SK-N-SH treated with all-trans-retinoic acid at 6 μM for 48 hours (cell line): Measurements from ENCODE around the gene INSR.

ENCODE experiments used
- ATAC-seq: fragments of 200-7000 bp; cut with Tn5 transposase; 3 replicates; pipeline ENCODE4 v1.9.1; 2020; ENCODE audit warnings: mild to moderate bottlenecking, moderate library complexity
- BACH2 ChIP-seq: fragments of 250-450 bp; sonication (Bioruptor Pico); IDR thresholded peaks from 2 replicates; pipeline ENCODE4 v1.9.0; 2021; ENCODE audit warnings: mild to moderate bottlenecking, borderline replicate concordance
- CREB5 ChIP-seq: fragments of 250-450 bp; sonication (Bioruptor Pico); IDR thresholded peaks from 2 replicates; pipeline ENCODE4 v1.5.1; 2020; ENCODE audit warnings: low read depth, mild to moderate bottlenecking, moderate library complexity
- CSDC2 ChIP-seq: fragments of 250-450 bp; sonication (Bioruptor Pico); IDR thresholded peaks from 2 replicates; pipeline ENCODE4 v1.5.0; 2020; ENCODE audit warnings: mild to moderate bottlenecking, moderate library complexity
- ESRRG ChIP-seq: fragments of 250-450 bp; sonication (Bioruptor Pico); IDR thresholded peaks from 2 replicates; pipeline ENCODE4 v1.6.1; 2021; ENCODE audit warnings: mild to moderate bottlenecking
- GLIS3 ChIP-seq: fragments of 250-450 bp; sonication (Bioruptor Pico); IDR thresholded peaks from 2 replicates; pipeline ENCODE4 v1.5.0; 2020; ENCODE audit warnings: mild to moderate bottlenecking, moderate library complexity
- ISL1 ChIP-seq: fragments of 250-450 bp; sonication (Bioruptor Pico); IDR thresholded peaks from 2 replicates; pipeline ENCODE4 v2.1.2; 2022; ENCODE audit warnings: mild to moderate bottlenecking, moderate library complexity
- OSR1 ChIP-seq: fragments of 250-450 bp; sonication (Bioruptor Pico); IDR thresholded peaks from 2 replicates; pipeline ENCODE4 v1.8.0; 2022; ENCODE audit warnings: moderate library complexity, mild to moderate bottlenecking, inconsistent platforms
- POU6F1 ChIP-seq: fragments of 250-450 bp; sonication (Bioruptor Pico); IDR thresholded peaks from 2 replicates; pipeline ENCODE4 v1.8.0; 2021; ENCODE audit warnings: low read depth, mild to moderate bottlenecking, moderate library complexity, borderline replicate concordance
- PPARA ChIP-seq: fragments of 250-450 bp; sonication (Bioruptor Pico); IDR thresholded peaks from 2 replicates; pipeline ENCODE4 v1.5.0; 2020; ENCODE audit warnings: mild to moderate bottlenecking, borderline replicate concordance
- RARB ChIP-seq: fragments of 250-450 bp; sonication (Bioruptor Pico); IDR thresholded peaks from 2 replicates; pipeline ENCODE4 v1.8.0; 2021; ENCODE audit warnings: mild to moderate bottlenecking, moderate library complexity
- SNAI2 ChIP-seq: fragments of 250-450 bp; sonication (Bioruptor Pico); IDR thresholded peaks from 2 replicates; pipeline ENCODE4 v1.5.0; 2020; ENCODE audit warnings: mild to moderate bottlenecking, moderate library complexity
- TOX ChIP-seq: fragments of 250-450 bp; sonication (Bioruptor Pico); IDR thresholded peaks from 2 replicates; pipeline ENCODE4 v1.8.0; 2021; ENCODE audit warnings: mild to moderate bottlenecking, moderate library complexity, borderline replicate concordance
- ZFP3 ChIP-seq: fragments of 250-450 bp; sonication (Bioruptor Pico); IDR thresholded peaks from 2 replicates; pipeline ENCODE4 v1.5.0; 2020; ENCODE audit warnings: mild to moderate bottlenecking, moderate library complexity
- ZNF565 ChIP-seq: fragments of 450-650 bp; formaldehyde crosslinking; conservative IDR thresholded peaks from 2 replicates; pipeline ENCODE4 v1.5.0; 2020; ENCODE audit warnings: low read depth, mild to moderate bottlenecking, moderate library complexity
- ZNF70 ChIP-seq: fragments of 450-650 bp; formaldehyde crosslinking; IDR thresholded peaks from 2 replicates; pipeline ENCODE4 v1.5.0; 2020; ENCODE audit warnings: mild to moderate bottlenecking, moderate library complexity
- ZNF8 ChIP-seq: fragments of 450-650 bp; formaldehyde crosslinking; IDR thresholded peaks from 2 replicates; pipeline ENCODE4 v1.5.0; 2020; ENCODE audit warnings: mild to moderate bottlenecking, moderate library complexity

INSR gene

GRCh38 chr19:7113233-7113632 lies 181.0 kb downstream of the INSR start (continued):
- TF ChIP-seq POU6F1 (CRISPR knock-in tag) (no peak), ZNF565 (CRISPR knock-in tag) (no peak), TOX (no peak)
- TF ChIP-seq, all 23 proteins: peak for 0

GRCh38 chr19:7112675-7113074 lies 181.5 kb downstream of the INSR start:
- ATAC-seq = no peak
- TF ChIP-seq ZFP3 (CRISPR knock-in tag) = no peak
- TF ChIP-seq, all 23 proteins: peak for 0

- TF ChIP-seq SNAI2 (no peak), ISL1 (CRISPR knock-in tag) (no peak), ZNF70 (peak; percentile 95), CREB5 (CRISPR knock-in tag) (no peak), CSDC2 (CRISPR knock-in tag) (no peak)
- TF ChIP-seq, all 23 proteins: peak for 1
- ATAC-seq = no peak
Measured at GRCh38 chr19:7109678-7110289, 184.4 kb downstream of the INSR start.

GRCh38 chr19:7106711-7107657 lies 187.2 kb downstream of the INSR start:
- TF ChIP-seq RARB = no peak
- TF ChIP-seq GLIS3 (CRISPR knock-in tag) = no peak
- TF ChIP-seq OSR1 (CRISPR knock-in tag) = no peak
- no peak for ATAC-seq

GRCh38 chr19:7104747-7105447 lies 189.3 kb downstream of the INSR start:
- TF ChIP-seq CSDC2 (CRISPR knock-in tag) = no peak
- no peak for TF ChIP-seq ZNF565 (CRISPR knock-in tag)
- TF ChIP-seq RARB = no peak
- no peak for TF ChIP-seq OSR1 (CRISPR knock-in tag)
- TF ChIP-seq SNAI2 = no peak
- no peak for TF ChIP-seq PPARA (CRISPR knock-in tag)
- TF ChIP-seq ESRRG = no peak
- TF ChIP-seq BACH2 = no peak
- no peak for TF ChIP-seq TOX
- TF ChIP-seq ZNF8 (CRISPR knock-in tag) = no peak
- TF ChIP-seq ZFP3 (CRISPR knock-in tag) = no peak
- no peak for TF ChIP-seq ZNF70
- TF ChIP-seq POU6F1 (CRISPR knock-in tag) = no peak
- no peak for ATAC-seq

GRCh38 chr19:7101498-7102253 lies 192.5 kb downstream of the INSR start:
- TF ChIP-seq ZNF565 (CRISPR knock-in tag) (no peak), CSDC2 (CRISPR knock-in tag) (no peak), ZNF8 (CRISPR knock-in tag) (no peak), GLIS3 (CRISPR knock-in tag) (no peak), SNAI2 (no peak)
- no peak for ATAC-seq
